Sigmoid colon (tissue), 7 donors: ENCODE measurements around the gene ZNF189. TPM values are rescaled to one million over a fixed set of nuclear protein-coding genes. Genes with fewer than 3 reads are reported as not detected.
A peak's percentile ranks its signal among the peaks of the same experiment; 100 is the strongest.

ENCODE experiments used
- DNase-seq: peaks from one replicate; pipeline ENCODE4 v3.0.0-alpha.2; 2019
- H3K27ac ChIP-seq, 4 donors: fragments of 200-600 bp; sonication (generic); one replicate each; pipeline ENCODE4 v1.5.1; 2016 to 2019; ENCODE audit warnings: mild to moderate bottlenecking in 1 of 4
- H3K27me3 ChIP-seq, 3 donors: fragments of 200-600 bp; sonication (generic); one replicate each; pipeline ENCODE4 v1.5.1; 2019; ENCODE audit warnings: mild to moderate bottlenecking in 1 of 3
- H3K36me3 ChIP-seq, 4 donors: fragments of 200-600 bp; sonication (generic); one replicate each; pipeline ENCODE4 v1.5.1; 2016 to 2019
- H3K4me1 ChIP-seq, 4 donors: fragments of 200-600 bp; sonication (generic); one replicate each; pipeline ENCODE4 v1.5.1; 2017 to 2019
- H3K4me3 ChIP-seq, 4 donors: fragments of 200-600 bp; sonication (generic); one replicate each; pipeline ENCODE4 v1.5.1; 2017 to 2019; ENCODE audit warnings: mild to moderate bottlenecking in 2 of 4, moderate library complexity in 1 of 4
- H3K9me3 ChIP-seq, 4 donors: fragments of 200-600 bp in 3 of 4; sonication (generic) in 3 of 4; one replicate each; pipeline versions ENCODE4 v1.5.1 to v1.6.1; 2013 to 2019
- EP300 ChIP-seq, 4 donors: sonication (generic); formaldehyde crosslinking; IDR thresholded peaks; one replicate each; pipeline ENCODE4 v1.6.1; 2017; ENCODE audit warnings: antibody characterized with exemption in 4 of 4
- POLR2A ChIP-seq, 2 donors: fragments of 450-650 bp; IDR thresholded peaks; one replicate each; pipeline ENCODE4 v1.6.1; 2016; ENCODE audit warnings: antibody characterized with exemption in 2 of 2, mild to moderate bottlenecking in 2 of 2, moderate library complexity in 2 of 2
- POLR2AphosphoS5 ChIP-seq, 4 donors: sonication (generic); formaldehyde crosslinking; IDR thresholded peaks; one replicate each; pipeline ENCODE4 v1.6.1; 2017; ENCODE audit warnings: antibody characterized with exemption in 4 of 4
- WGBS, 2 donors: extraction: QIAGEN DNeasy Blood & Tissue Kit; methylation state at CpG; one replicate each; pipeline ENCODE4 v1.1.7; 2013; 5-methylcytosine and 5-hydroxymethylcytosine counted together
- intact Hi-C: fragments of 100-400 bp; cut with DNase I; formaldehyde crosslinking; loops from one replicate; pipeline ENCODE4 v1.15.1; 2023
- polyA plus RNA-seq, 3 donors: library from polyadenylated mRNA; stranded (reverse); fragments of 200-250 nt; gene quantifications; one replicate each; pipeline ENCODE4 v1.2.3, GENCODE V29; 2013
- total RNA-seq, 4 donors: library from RNA; depleted of rRNA; stranded (reverse); fragments of >200 nt; gene quantifications; one replicate each; pipeline ENCODE4 v1.1.0, GENCODE V29; 2016
- TF ChIP-seq, protein P1 (sequence below), 4 experiments: fragments of 450-650 bp in 3 of 4; fragments of 200-600 bp in 1 of 4; IDR thresholded peaks; one replicate each; pipeline ENCODE4 v1.5.1; 2016 to 2019; ENCODE audit warnings: antibody characterized with exemption in 4 of 4, mild to moderate bottlenecking in 3 of 4, moderate library complexity in 2 of 4
- donor health status: healthy with polysubstance abuse.
- donor health status: Bipolar disorder and iron deficiency.
- donor health status: healthy.

Gene ZNF189
- total RNA-seq (10 to 100 TPM; 21.2 to 26.0 (median 24.1) TPM), polyA plus RNA-seq (1 to 10 TPM; 5.3 to 7.2 (median 6.9) TPM)

DNA sequence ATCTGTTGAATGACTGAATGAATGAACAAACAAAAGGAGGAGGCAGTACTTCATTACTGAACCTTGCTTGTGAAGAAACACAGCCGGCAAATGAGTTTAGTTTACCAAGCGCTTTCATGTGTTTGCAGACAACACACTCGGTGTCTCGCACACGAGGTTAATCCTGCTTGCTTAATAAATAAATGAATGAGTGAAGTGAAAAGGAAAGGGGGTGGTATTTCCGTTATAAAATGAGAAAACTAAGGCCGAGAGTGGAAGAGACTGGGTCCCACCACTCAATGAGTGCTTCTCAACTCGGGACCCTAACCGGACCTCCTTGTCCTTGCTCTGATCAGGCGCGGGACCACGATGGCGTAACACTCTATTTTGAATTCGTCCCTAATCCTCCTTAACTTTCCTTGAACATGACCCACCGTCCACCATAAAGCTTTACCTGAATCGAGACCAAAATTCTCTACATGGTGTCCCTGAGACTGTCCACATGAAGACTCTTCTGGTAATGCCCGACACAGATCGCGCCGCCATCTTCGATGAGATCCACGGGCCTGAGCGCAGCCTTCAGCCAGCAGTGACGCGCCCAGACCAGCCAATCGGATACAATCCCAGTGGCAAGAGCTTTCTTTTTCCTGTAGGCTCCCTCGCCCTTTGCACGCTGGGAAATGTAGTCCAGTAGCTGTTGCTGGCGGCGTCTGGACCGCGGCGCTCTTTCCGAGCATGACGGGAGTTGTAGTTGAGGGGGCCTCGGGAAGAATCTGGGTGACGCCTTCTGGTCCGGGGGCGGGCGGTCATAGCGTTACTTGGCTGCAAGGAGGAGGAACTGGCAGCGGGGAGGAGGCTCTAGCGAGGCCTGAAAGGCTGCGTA, at the start of gene ZNF189, which contains the start of gene MRPL50:
TSS of gene ZNF189 (plus strand) at position 784 of the 862 bp plus-strand sequence. CDS start 306 bp downstream, outside the sequence.
TSS of gene MRPL50 (minus strand) at position 551 of the 862 bp plus-strand sequence. CDS start at position 525, 26 bp downstream.
- Histone ChIP-seq H3K4me3 (peak within 1 kb of the TSS; percentile 57 to 77 (median 66)), H3K27me3 (no peaks in the 10 kb centered on the region), H3K36me3 (peaks cover 14 to 34% (median 26%) of the 10 kb centered on the region in 4 donors), H3K4me1 (peaks cover 0 to 50% (median 37%) of the 10 kb centered on the region in 4 donors), H3K9me3 (peaks cover 0 to 4% (median 0%) of the 10 kb centered on the region in 4 donors), H3K27ac (peak within 1 kb of the TSS; percentile 82 to 92 (median 88))
- intact Hi-C loops, result loop anchor here (1.0 to 5.0 kb wide), 3 partner anchors 51 to 1576 kb away; partner anchors contain the start of genes NR4A3 and RNF20
- peak; percentile 99 for DNase-seq
- TF ChIP-seq, protein P1, sequence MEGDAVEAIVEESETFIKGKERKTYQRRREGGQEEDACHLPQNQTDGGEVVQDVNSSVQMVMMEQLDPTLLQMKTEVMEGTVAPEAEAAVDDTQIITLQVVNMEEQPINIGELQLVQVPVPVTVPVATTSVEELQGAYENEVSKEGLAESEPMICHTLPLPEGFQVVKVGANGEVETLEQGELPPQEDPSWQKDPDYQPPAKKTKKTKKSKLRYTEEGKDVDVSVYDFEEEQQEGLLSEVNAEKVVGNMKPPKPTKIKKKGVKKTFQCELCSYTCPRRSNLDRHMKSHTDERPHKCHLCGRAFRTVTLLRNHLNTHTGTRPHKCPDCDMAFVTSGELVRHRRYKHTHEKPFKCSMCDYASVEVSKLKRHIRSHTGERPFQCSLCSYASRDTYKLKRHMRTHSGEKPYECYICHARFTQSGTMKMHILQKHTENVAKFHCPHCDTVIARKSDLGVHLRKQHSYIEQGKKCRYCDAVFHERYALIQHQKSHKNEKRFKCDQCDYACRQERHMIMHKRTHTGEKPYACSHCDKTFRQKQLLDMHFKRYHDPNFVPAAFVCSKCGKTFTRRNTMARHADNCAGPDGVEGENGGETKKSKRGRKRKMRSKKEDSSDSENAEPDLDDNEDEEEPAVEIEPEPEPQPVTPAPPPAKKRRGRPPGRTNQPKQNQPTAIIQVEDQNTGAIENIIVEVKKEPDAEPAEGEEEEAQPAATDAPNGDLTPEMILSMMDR (IDR thresholded peaks at IDR 0.05), result no peak
- peak in 1 of 4 donors; percentile 9 for TF ChIP-seq EP300 (IDR thresholded peaks at IDR 0.05)
- TF ChIP-seq POLR2A (IDR thresholded peaks at IDR 0.05), result peak; percentile 39 to 68
- TF ChIP-seq POLR2AphosphoS5 (IDR thresholded peaks at IDR 0.05), result peak; percentile 79 to 93 (median 87)
- 0 to 1% methylated on average over 44 of the region's 44 CpGs for WGBS, 2 donors

DNA sequence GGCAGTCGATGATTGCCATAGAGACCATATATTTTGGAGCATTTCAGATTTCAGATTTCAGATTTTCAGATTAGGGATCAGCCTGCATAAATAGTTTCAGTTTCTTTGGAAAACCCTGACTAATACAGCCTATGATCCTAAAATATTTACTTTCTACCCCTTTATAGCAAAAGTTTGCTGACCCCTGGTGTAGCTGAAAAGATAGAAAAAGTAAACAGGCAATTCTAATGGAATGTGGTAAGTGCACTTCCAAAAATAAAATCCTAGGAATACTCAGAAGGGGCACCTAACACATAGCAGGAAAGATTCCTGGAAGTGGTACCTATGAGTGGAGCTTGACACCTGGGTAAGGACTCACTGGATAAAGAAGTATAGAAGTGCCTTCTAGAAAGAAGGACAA, 48.4 kb upstream of the ZNF189 start:
- WGBS, 2 donors, result 80 to 86% methylated on average over 1 of the region's 1 CpG
- no peak overlapping the region for H3K27ac ChIP-seq

DNA sequence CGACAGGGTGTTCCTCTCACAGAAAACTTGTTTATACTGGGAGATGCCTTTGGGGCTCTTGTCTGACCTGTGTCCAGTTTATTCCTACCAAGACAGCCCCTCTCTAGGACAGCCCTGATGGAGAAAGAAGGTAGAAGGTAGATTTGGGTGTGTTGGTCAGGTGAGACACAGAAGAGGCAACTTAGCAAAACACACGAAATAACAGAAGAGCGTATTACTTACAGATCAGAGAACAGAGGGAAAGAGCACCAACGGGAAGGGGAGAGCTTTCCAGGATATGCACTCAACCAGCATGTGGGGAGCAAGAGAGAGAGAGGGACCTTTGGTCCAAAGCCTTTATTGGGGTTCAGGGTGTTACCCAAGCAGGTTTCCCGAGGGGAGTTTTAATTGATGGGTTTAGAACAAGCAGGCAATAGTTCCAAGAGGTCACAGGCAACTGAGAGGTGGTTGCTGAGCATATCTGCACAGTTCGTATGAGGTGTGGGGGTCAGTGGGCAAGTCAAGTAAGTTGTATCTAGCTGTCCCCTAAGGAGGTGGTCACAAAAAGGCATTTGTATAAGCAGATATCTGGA, 45.7 kb upstream of the ZNF189 start:
- TF ChIP-seq POLR2A (IDR thresholded peaks at IDR 0.05) (no peak), POLR2AphosphoS5 (IDR thresholded peaks at IDR 0.05) (no peak), EP300 (IDR thresholded peaks at IDR 0.05) (no peak)
- TF ChIP-seq, protein P1 (IDR thresholded peaks at IDR 0.05), result no peak
- H3K4me1 ChIP-seq, result no peaks in the 10 kb centered on the region
- WGBS, 2 donors, result 80 to 85% methylated on average over 6 of the region's 6 CpGs
- H3K4me3 ChIP-seq, result no peak overlapping the region
- H3K27me3 ChIP-seq, result no peaks in the 10 kb centered on the region
- DNase-seq, result no peak
- no peaks in the 10 kb centered on the region for H3K9me3 ChIP-seq
- no peak overlapping the region for H3K27ac ChIP-seq
- no peaks in the 10 kb centered on the region for H3K36me3 ChIP-seq
- intact Hi-C loops, result no loop called here

More for the DNA sequence above, 48.4 kb upstream of the ZNF189 start:
- no peaks in the 10 kb centered on the region for H3K4me1 ChIP-seq
- H3K9me3 ChIP-seq, result no peaks in the 10 kb centered on the region
- H3K36me3 ChIP-seq, result no peaks in the 10 kb centered on the region
- H3K4me3 ChIP-seq, result no peak overlapping the region
- TF ChIP-seq, protein P1 (IDR thresholded peaks at IDR 0.05), result no peak
- TF ChIP-seq EP300 (IDR thresholded peaks at IDR 0.05) (no peak), POLR2A (IDR thresholded peaks at IDR 0.05) (no peak), POLR2AphosphoS5 (IDR thresholded peaks at IDR 0.05) (no peak)
- intact Hi-C loops, result no loop called here
- DNase-seq, result no peak
- H3K27me3 ChIP-seq, result peaks cover 0 to 3% (median 0%) of the 10 kb centered on the region in 3 donors

DNA sequence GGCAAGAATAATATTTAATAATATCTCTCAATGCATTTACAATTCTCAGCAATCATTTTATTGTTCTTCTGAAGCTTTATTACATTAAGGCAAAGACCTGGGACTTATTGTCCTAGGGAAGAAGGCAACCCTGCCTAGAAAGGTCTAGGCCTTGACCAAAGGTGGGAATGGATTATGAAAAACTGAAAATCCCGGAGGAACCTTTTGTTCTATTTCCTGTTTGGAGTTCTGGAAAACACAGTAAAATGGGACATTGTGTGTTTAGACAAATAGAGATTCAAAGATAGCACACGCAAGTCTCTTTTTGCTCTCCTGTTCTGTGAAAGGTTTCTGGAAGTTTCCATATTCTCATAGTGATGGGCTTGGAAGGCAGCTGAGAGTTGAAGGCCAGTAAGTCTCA, 45.0 kb upstream of the ZNF189 start:
- no peaks in the 10 kb centered on the region for H3K36me3 ChIP-seq
- TF ChIP-seq POLR2AphosphoS5 (IDR thresholded peaks at IDR 0.05) (no peak), EP300 (IDR thresholded peaks at IDR 0.05) (no peak), POLR2A (IDR thresholded peaks at IDR 0.05) (no peak)
- TF ChIP-seq, protein P1 (IDR thresholded peaks at IDR 0.05), result no peak
- H3K27me3 ChIP-seq, result no peaks in the 10 kb centered on the region
- H3K4me3 ChIP-seq, result no peak overlapping the region
- intact Hi-C loops, result no loop called here
- no peaks in the 10 kb centered on the region for H3K9me3 ChIP-seq
- H3K27ac ChIP-seq, result no peak overlapping the region
- DNase-seq, result no peak
- H3K4me1 ChIP-seq, result no peaks in the 10 kb centered on the region
- whole genome bisulfite sequencing, 2 donors, result 74 to 77% methylated on average over 2 of the region's 2 CpGs
